ENCODE measurements around the gene INSRR. TPM values are rescaled to one million over a fixed set of nuclear protein-coding genes. Genes with fewer than 3 reads are reported as not detected.

The INSRR gene
- total and polyA plus RNA-seq, 4 donors, result 0.01 TPM; not detected in 3

DNA sequence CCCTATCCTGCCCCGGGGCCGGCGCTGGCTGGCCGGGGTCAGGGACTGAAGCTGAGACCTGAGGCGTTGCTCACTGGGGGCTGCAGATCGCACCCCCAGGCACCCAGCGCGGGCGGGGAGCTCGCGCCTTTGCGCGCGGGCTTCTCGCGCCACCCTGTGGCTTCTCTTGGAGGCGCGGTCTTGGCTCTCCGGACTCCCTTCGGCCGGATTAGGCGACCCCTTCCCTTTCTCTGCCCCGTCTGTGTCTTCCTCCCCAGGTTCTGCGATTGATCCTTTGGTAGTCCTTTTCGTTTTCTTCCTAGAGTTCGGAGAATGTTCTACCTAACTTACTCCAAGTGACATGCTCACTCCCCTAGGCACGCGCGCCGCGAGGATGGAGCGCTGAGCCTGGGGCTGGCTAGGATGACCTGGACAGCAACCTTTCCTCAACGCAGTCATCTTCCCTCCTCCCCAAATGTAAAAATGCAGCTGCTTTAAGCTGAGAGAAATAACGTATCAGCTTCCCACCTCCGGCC is 1.3 kb upstream of the INSRR start:
- Histone ChIP-seq H3K4me3 (ENCODE audit: low read depth in 1 of 3, low read length in 3 of 3) (peak overlapping the region in 1 of 3 donors; percentile 31), H3K9me3 (ENCODE audit: control insufficient read depth in 4 of 4, low read length in 3 of 4) (no peaks in the 10 kb centered on the region), H3K4me1 (ENCODE audit: control insufficient read depth in 4 of 4, insufficient read depth in 4 of 4, low read length in 3 of 4) (peaks cover 4 to 19% (median 14%) of the 10 kb centered on the region in 4 donors), H3K36me3 (ENCODE audit: control insufficient read depth in 4 of 4, insufficient read depth in 3 of 4, low read depth in 1 of 4, low read length in 3 of 4) (no peaks in the 10 kb centered on the region), H3K27me3 (ENCODE audit: control insufficient read depth in 4 of 4, insufficient read depth in 4 of 4, low read length in 3 of 4) (peaks cover 2 to 19% (median 8%) of the 10 kb centered on the region in 4 donors), H3K9ac (ENCODE audit: low read depth in 1 of 2, low read length in 2 of 2) (no peak overlapping the region), H3K27ac (ENCODE audit: low read depth in 1 of 2, low read length in 2 of 2) (no peak overlapping the region)
- 3% methylated on average over 35 of the region's 35 CpGs for WGBS
- TF ChIP-seq, protein P1, sequence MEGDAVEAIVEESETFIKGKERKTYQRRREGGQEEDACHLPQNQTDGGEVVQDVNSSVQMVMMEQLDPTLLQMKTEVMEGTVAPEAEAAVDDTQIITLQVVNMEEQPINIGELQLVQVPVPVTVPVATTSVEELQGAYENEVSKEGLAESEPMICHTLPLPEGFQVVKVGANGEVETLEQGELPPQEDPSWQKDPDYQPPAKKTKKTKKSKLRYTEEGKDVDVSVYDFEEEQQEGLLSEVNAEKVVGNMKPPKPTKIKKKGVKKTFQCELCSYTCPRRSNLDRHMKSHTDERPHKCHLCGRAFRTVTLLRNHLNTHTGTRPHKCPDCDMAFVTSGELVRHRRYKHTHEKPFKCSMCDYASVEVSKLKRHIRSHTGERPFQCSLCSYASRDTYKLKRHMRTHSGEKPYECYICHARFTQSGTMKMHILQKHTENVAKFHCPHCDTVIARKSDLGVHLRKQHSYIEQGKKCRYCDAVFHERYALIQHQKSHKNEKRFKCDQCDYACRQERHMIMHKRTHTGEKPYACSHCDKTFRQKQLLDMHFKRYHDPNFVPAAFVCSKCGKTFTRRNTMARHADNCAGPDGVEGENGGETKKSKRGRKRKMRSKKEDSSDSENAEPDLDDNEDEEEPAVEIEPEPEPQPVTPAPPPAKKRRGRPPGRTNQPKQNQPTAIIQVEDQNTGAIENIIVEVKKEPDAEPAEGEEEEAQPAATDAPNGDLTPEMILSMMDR (IDR thresholded peaks at IDR 0.05; ENCODE audit: low read depth, low read length, missing input control), result peak; percentile 71
- peak; percentile 79 to 85 for TF ChIP-seq RAD21 (IDR thresholded peaks at IDR 0.05)
- TF ChIP-seq REST (IDR thresholded peaks at IDR 0.05), result no peak
- DNase-seq (ENCODE audit: low spot score), result no peak

DNA sequence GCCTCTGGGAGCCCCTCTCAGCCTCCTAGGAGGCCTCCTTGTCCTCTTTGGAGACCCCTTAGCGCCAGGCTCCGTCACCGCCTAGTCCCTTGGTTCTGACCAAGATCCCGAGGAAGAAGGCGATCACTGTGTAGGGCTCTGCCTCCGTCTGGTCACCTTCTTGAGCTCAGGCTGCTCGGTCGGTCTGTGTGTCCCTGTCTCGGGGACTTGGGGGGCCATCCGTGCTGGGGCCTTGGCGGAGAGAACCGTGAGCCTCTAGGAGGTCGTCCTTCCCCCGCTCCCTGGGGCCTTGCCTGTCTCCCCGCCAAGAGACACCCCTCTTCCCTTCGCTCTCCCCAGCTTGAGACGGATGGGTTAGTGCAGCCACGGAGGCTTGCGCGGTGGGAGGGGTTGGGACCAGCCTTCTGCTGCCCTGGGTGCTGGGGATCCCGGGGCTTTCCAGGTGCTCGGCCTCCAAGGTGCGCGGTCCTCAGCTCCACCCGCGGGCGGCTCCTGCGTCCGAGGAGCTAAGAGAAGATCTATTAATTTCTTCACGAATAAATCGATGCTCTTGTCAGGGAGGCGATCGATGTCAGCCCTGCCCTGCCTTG is 701 bp upstream of the INSRR start:
- TF ChIP-seq REST (IDR thresholded peaks at IDR 0.05) (no peak), NR2F2 (IDR thresholded peaks at IDR 0.05) (no peak), HNF4G (IDR thresholded peaks at IDR 0.05) (no peak)
- TF ChIP-seq, protein P1 (IDR thresholded peaks at IDR 0.05; ENCODE audit: low read depth, low read length, missing input control), result no peak
- H3K4me1 ChIP-seq (ENCODE audit: control insufficient read depth in 4 of 4, insufficient read depth in 4 of 4, low read length in 3 of 4), result peaks cover 4 to 19% (median 14%) of the 10 kb centered on the region in 4 donors
- peak overlapping the region in 1 of 3 donors; percentile 31 for H3K4me3 ChIP-seq (ENCODE audit: low read depth in 1 of 3, low read length in 3 of 3)
- no peak overlapping the region for H3K9ac ChIP-seq (ENCODE audit: low read depth in 1 of 2, low read length in 2 of 2)
- no peaks in the 10 kb centered on the region for H3K36me3 ChIP-seq (ENCODE audit: control insufficient read depth in 4 of 4, insufficient read depth in 3 of 4, low read depth in 1 of 4, low read length in 3 of 4)
- no peaks in the 10 kb centered on the region for H3K9me3 ChIP-seq (ENCODE audit: control insufficient read depth in 4 of 4, low read length in 3 of 4)
- DNase-seq (ENCODE audit: low spot score), result no peak
- peaks cover 2 to 19% (median 8%) of the 10 kb centered on the region in 4 donors for H3K27me3 ChIP-seq (ENCODE audit: control insufficient read depth in 4 of 4, insufficient read depth in 4 of 4, low read length in 3 of 4)
- WGBS, result 4% methylated on average over 33 of the region's 33 CpGs
- no peak overlapping the region for H3K27ac ChIP-seq (ENCODE audit: low read depth in 1 of 2, low read length in 2 of 2)
